ENCODE data around the gene NFRKB.

The NFRKB gene

GRCh38 chr11:129928923-129929692 lies 33.7 kb upstream of the NFRKB start:
- DNase-seq (ENCODE audit: extremely low read depth, low read depth), result no peak
- H3K4me3 ChIP-seq (replicated peaks; ENCODE audit: low read depth, low read length), result no peak overlapping the region
- no peak for TF ChIP-seq CTCF (IDR thresholded peaks at IDR 0.05; ENCODE audit: low read depth, low read length, missing control alignments)

- no peak overlapping the region for H3K4me3 ChIP-seq (replicated peaks; ENCODE audit: low read depth, low read length)
- DNase-seq (ENCODE audit: extremely low read depth, low read depth), result no peak
- no peak for TF ChIP-seq CTCF (IDR thresholded peaks at IDR 0.05; ENCODE audit: low read depth, low read length, missing control alignments)
Measured at GRCh38 chr11:129922674-129923073, 27.3 kb upstream of the NFRKB start.

- no peak overlapping the region for H3K4me3 ChIP-seq (replicated peaks; ENCODE audit: low read depth, low read length)
- DNase-seq (ENCODE audit: extremely low read depth, low read depth), result no peak
- no peak for TF ChIP-seq CTCF (IDR thresholded peaks at IDR 0.05; ENCODE audit: low read depth, low read length, missing control alignments)
Measured at GRCh38 chr11:129918361-129918760, 23.0 kb upstream of the NFRKB start.

GRCh38 chr11:129917231-129917630 lies 21.9 kb upstream of the NFRKB start:
- H3K4me3 ChIP-seq (replicated peaks; ENCODE audit: low read depth, low read length), result no peak overlapping the region
- no peak for DNase-seq (ENCODE audit: extremely low read depth, low read depth)
- no peak for TF ChIP-seq CTCF (IDR thresholded peaks at IDR 0.05; ENCODE audit: low read depth, low read length, missing control alignments)

GRCh38 chr11:129911298-129911697 lies 15.9 kb upstream of the NFRKB start:
- peak; percentile 10 for DNase-seq (ENCODE audit: extremely low read depth, low read depth)
- no peak overlapping the region for H3K4me3 ChIP-seq (replicated peaks; ENCODE audit: low read depth, low read length)
- no peak for TF ChIP-seq CTCF (IDR thresholded peaks at IDR 0.05; ENCODE audit: low read depth, low read length, missing control alignments)

GRCh38 chr11:129910360-129910759 lies 15.0 kb upstream of the NFRKB start:
- TF ChIP-seq CTCF (IDR thresholded peaks at IDR 0.05; ENCODE audit: low read depth, low read length, missing control alignments), result no peak
- H3K4me3 ChIP-seq (replicated peaks; ENCODE audit: low read depth, low read length), result no peak overlapping the region
- no peak for DNase-seq (ENCODE audit: extremely low read depth, low read depth)

GRCh38 chr11:129905402-129905801 lies 10.0 kb upstream of the NFRKB start:
- DNase-seq (ENCODE audit: extremely low read depth, low read depth), result no peak
- no peak for TF ChIP-seq CTCF (IDR thresholded peaks at IDR 0.05; ENCODE audit: low read depth, low read length, missing control alignments)
- H3K4me3 ChIP-seq (replicated peaks; ENCODE audit: low read depth, low read length), result no peak overlapping the region

Measured in HFF-Myc (cell line).